ENCODE results near the gene FOXM1. TPM values are rescaled to one million over a fixed set of nuclear protein-coding genes. Genes with fewer than 3 reads are reported as not detected.

FOXM1 gene
- total and polyA plus RNA-seq, 10 of the 15 experiments (the other 5 are each of a cell fraction or from before 2014, with no cell fraction given) = 15.1 to 63.2 (median 34.2) TPM

GRCh38 chr12:2890388-2891239 lies 13.6 kb upstream of the FOXM1 start, which contains the start of gene TULP3 (continued):
- TF ChIP-seq CHD4 (IDR thresholded peaks at IDR 0.05) (no peak), PAX5 (IDR thresholded peaks at IDR 0.05; ENCODE audit: borderline replicate concordance, low read depth, low read length) (no peak), SMAD5 (IDR thresholded peaks at IDR 0.05; ENCODE audit: low read depth) (no peak), ZNF592 (IDR thresholded peaks at IDR 0.05) (no peak), JUNB (IDR thresholded peaks at IDR 0.05) (no peak), TCF12 (IDR thresholded peaks at IDR 0.05; ENCODE audit: low read depth, low read length) (no peak), TCF7 (IDR thresholded peaks at IDR 0.05; ENCODE audit: borderline replicate concordance) (no peak), ZNF384 (IDR thresholded peaks at IDR 0.05; ENCODE audit: borderline replicate concordance, low read depth, low read length) (no peak), ZNF274 (IDR thresholded peaks at IDR 0.05; ENCODE audit: insufficient read depth, insufficient read length) (no peak), MTA2 (IDR thresholded peaks at IDR 0.05; ENCODE audit: low read depth) (no peak), LARP7 (IDR thresholded peaks at IDR 0.05) (peak; percentile 34; the same call in 1 of the 2 replicates), SMAD1 (IDR thresholded peaks at IDR 0.05; ENCODE audit: low read depth, partially characterized antibody) (no peak), ZNF217 (IDR thresholded peaks at IDR 0.05) (no peak), TBL1XR1 (IDR thresholded peaks at IDR 0.05; ENCODE audit: low read depth, low read length) (no peak), JUND (IDR thresholded peaks at IDR 0.05; ENCODE audit: low read depth, low read length) (no peak), NFIC (IDR thresholded peaks at IDR 0.05; ENCODE audit: low read depth, low read length) (no peak), HDAC2 (IDR thresholded peaks at IDR 0.05) (no peak), SMC3 (IDR thresholded peaks at IDR 0.05; ENCODE audit: borderline replicate concordance, low read length) (no peak), BCL3 (IDR thresholded peaks at IDR 0.05; ENCODE audit: borderline replicate concordance, insufficient read depth, low read depth, low read length, poor library complexity, severe bottlenecking) (no peak), CEBPZ (IDR thresholded peaks at IDR 0.05; ENCODE audit: low read depth, low read length) (no peak), KDM1A (IDR thresholded peaks at IDR 0.05; ENCODE audit: borderline replicate concordance) (no peak), KAT2A (conservative IDR thresholded peaks at IDR 0.05; ENCODE audit: control insufficient read depth, low read depth, low read length) (no peak), SPI1 (IDR thresholded peaks at IDR 0.05; ENCODE audit: borderline replicate concordance, insufficient read depth, low read depth, low read length) (no peak)

Data from GM12878 (cell line).